ENCODE data around the gene RNF115.
"Not testable (repeated sequence)": the region's sequence is repeated elsewhere in the genome, so short reads cannot be mapped to it uniquely, and the experiment has no call there.

The RNF115 gene

DNA sequence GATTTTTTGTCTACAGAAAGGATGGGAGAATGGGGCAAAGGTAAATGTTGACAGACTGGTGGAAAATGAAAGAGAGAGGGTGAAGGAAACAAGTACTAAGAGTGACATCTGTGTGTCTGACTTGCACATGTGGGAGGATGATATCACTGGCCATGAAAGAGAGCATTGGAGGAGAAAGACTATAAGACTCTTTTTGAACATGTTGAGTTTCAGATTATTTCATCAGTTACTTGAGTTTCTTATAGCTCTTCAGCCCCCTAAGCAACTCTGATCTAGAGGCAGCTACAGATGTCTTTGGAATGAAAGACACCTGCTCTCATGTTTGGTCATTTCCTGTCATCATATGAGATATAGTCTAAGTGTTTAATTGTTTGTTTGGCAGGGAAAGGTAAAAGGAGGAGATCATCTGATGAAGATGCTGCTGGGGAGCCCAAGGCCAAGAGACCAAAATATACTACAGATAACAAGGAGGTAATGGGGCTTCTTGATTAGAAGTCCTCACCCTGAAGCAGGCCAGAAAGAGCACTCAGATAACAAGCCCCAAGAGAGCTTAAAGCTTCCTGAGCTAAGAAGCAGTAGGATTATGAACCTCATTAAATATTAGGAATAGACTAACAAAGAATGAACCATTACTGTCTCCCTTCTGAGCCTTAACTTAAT is 4.6 kb upstream of the RNF115 start:
- no peak for DNase-seq
- peak overlapping the region in 1 of 2 experiments; percentile 19 for H3K27ac ChIP-seq (ENCODE audit: insufficient read depth in 1 of 2, low read depth in 1 of 2, low read length in 2 of 2, poor library complexity in 1 of 2, severe bottlenecking in 2 of 2)
- ChIA-PET CTCF (interaction anchor here (0.6 to 2.4 kb wide), 6 partner anchors 11 to 54 kb away, joined by 3 to 10 read pairs (median 3); no protein-coding TSS in a partner anchor), POLR2A (no interaction called here)
- H3K4me3 ChIP-seq (ENCODE audit: control insufficient read depth in 1 of 7, extremely low read depth in 1 of 7, insufficient read depth in 4 of 7, low read depth in 2 of 7, low read length in 6 of 7): no peak overlapping the region
- H3K4me1 ChIP-seq (ENCODE audit: control extremely low read depth in 1 of 4, control insufficient read depth in 4 of 4, insufficient read depth in 4 of 4, low read length in 3 of 4): peaks cover 0 to 18% (median 6%) of the 10 kb centered on the region in 4 experiments
- no peaks in the 10 kb centered on the region for H3K27me3 ChIP-seq (replicated peaks in 2 of 5; ENCODE audit: control insufficient read depth in 4 of 5, insufficient read depth in 5 of 5, low read length in 4 of 5)
- no peaks in the 10 kb centered on the region for H3K9me3 ChIP-seq (ENCODE audit: control extremely low read depth in 1 of 5, control insufficient read depth in 4 of 5, insufficient read depth in 2 of 5, low read depth in 1 of 5, low read length in 4 of 5)
- peaks cover 24 to 66% (median 52%) of the 10 kb centered on the region in 4 experiments for H3K36me3 ChIP-seq (ENCODE audit: control insufficient read depth in 4 of 4, insufficient read depth in 4 of 4, low read length in 3 of 4)

DNA sequence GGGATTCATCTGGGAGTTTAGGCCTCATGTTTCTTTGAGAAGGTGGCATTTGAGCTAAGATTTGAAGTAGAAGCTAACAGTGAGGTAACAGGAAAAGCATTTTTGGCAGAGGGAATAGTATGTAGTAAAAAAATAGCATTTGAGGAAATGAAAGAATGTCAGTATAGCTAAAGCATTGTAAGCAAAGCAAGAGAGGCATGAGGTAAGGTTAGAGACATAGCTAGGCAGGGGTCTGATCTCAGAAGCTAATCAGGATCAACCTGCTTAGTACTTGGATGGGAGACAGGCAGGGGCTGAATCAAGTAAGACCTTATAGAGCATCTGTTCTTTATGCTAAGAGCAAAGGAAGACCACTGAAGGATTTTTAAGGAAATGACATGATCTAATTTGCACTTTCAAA is 4.1 kb upstream of the RNF115 start:
- DNase-seq: no peak
- H3K27me3 ChIP-seq (replicated peaks in 2 of 5; ENCODE audit: control insufficient read depth in 4 of 5, insufficient read depth in 5 of 5, low read length in 4 of 5): no peaks in the 10 kb centered on the region
- no peaks in the 10 kb centered on the region for H3K9me3 ChIP-seq (ENCODE audit: control extremely low read depth in 1 of 5, control insufficient read depth in 4 of 5, insufficient read depth in 2 of 5, low read depth in 1 of 5, low read length in 4 of 5)
- peaks cover 0 to 18% (median 6%) of the 10 kb centered on the region in 4 experiments for H3K4me1 ChIP-seq (ENCODE audit: control extremely low read depth in 1 of 4, control insufficient read depth in 4 of 4, insufficient read depth in 4 of 4, low read length in 3 of 4)
- H3K36me3 ChIP-seq (ENCODE audit: control insufficient read depth in 4 of 4, insufficient read depth in 4 of 4, low read length in 3 of 4): peaks cover 20 to 61% (median 47%) of the 10 kb centered on the region in 4 experiments
- no peak overlapping the region for H3K4me3 ChIP-seq (ENCODE audit: control insufficient read depth in 1 of 7, extremely low read depth in 1 of 7, insufficient read depth in 4 of 7, low read depth in 2 of 7, low read length in 6 of 7)
- H3K27ac ChIP-seq (ENCODE audit: insufficient read depth in 1 of 2, low read depth in 1 of 2, low read length in 2 of 2, poor library complexity in 1 of 2, severe bottlenecking in 2 of 2): no peak overlapping the region
- POLR2A ChIA-PET: no interaction called here
- CTCF ChIA-PET: interaction anchor here (0.6 to 2.4 kb wide), 7 partner anchors 12 to 53 kb away, joined by 3 to 10 read pairs (median 3); no protein-coding TSS in a partner anchor

DNA sequence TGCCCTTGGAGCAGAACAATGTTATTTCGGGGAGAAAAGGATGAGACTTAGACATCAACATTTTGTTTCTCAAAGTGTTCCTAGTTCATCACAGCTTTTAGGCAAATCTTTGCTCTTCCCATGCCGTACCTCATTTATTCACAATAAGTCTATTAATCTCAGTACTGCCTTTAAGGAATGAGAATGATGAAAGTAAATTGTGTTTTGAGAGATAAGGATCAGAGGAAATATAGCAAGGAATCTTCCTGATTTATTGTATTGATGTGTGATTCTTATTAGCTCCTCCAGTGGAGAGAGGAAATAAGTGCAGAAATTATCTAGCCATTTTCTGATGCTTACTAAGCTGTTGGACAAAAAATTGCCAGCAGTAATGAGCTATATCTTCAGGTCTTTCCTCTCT is 2.1 kb upstream of the RNF115 start:
- no peaks in the 10 kb centered on the region for H3K9me3 ChIP-seq (ENCODE audit: control extremely low read depth in 1 of 5, control insufficient read depth in 4 of 5, insufficient read depth in 2 of 5, low read depth in 1 of 5, low read length in 4 of 5)
- ChIA-PET CTCF (interaction anchor here (0.8 to 2.7 kb wide), 7 partner anchors 13 to 133 kb away, joined by 3 to 17 read pairs (median 6); partner anchors contain the start of gene NUDT17), POLR2A (interaction anchor here (0.6 kb wide), 2 partner anchors 22 to 26 kb away, joined by 3 read pairs; no protein-coding TSS in a partner anchor)
- H3K27ac ChIP-seq (ENCODE audit: insufficient read depth in 1 of 2, low read depth in 1 of 2, low read length in 2 of 2, poor library complexity in 1 of 2, severe bottlenecking in 2 of 2): no peak overlapping the region
- no CpG with 5 or more reads among the region's 2 CpGs for WGBS (ENCODE audit: insufficient coverage)
- DNase-seq: peak in 1 of 3 donors; percentile 18
- peaks cover 19 to 45% (median 36%) of the 10 kb centered on the region in 4 experiments for H3K36me3 ChIP-seq (ENCODE audit: control insufficient read depth in 4 of 4, insufficient read depth in 4 of 4, low read length in 3 of 4)
- no peaks in the 10 kb centered on the region for H3K27me3 ChIP-seq (replicated peaks in 2 of 5; ENCODE audit: control insufficient read depth in 4 of 5, insufficient read depth in 5 of 5, low read length in 4 of 5)
- H3K4me1 ChIP-seq (ENCODE audit: control extremely low read depth in 1 of 4, control insufficient read depth in 4 of 4, insufficient read depth in 4 of 4, low read length in 3 of 4): peaks cover 0 to 20% (median 6%) of the 10 kb centered on the region in 4 experiments
- H3K4me3 ChIP-seq (ENCODE audit: control insufficient read depth in 1 of 7, extremely low read depth in 1 of 7, insufficient read depth in 4 of 7, low read depth in 2 of 7, low read length in 6 of 7): no peak overlapping the region

DNA sequence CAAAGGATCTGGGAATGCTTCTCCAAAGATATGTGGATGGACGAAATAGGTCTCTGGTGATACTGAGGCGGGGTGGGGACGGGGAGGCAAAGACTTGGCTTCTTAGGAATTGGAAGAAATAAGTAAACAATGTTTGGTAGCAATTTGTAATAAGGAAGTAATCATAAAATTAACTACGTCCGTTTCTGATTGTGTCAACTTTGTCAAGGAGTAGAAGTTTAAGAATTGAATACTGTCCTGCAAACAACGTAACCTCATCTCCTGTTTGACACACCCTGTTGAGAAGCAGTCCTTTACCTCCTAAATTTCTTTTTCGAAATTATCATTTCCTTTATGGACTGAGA is 576 bp upstream of the RNF115 start:
- POLR2A ChIA-PET: interaction anchor here (0.9 to 1.4 kb wide), 3 partner anchors 14 to 24 kb away, joined by 3 to 6 read pairs (median 3); partner anchors contain the start of gene NUDT17
- 0% methylated on average over 6 of the region's 7 CpGs for WGBS (ENCODE audit: insufficient coverage)
- CTCF ChIA-PET: interaction anchor here (0.7 to 2.7 kb wide), 5 partner anchors 10 to 22 kb away, joined by 3 to 17 read pairs (median 4); partner anchors contain the start of gene NUDT17

DNA sequence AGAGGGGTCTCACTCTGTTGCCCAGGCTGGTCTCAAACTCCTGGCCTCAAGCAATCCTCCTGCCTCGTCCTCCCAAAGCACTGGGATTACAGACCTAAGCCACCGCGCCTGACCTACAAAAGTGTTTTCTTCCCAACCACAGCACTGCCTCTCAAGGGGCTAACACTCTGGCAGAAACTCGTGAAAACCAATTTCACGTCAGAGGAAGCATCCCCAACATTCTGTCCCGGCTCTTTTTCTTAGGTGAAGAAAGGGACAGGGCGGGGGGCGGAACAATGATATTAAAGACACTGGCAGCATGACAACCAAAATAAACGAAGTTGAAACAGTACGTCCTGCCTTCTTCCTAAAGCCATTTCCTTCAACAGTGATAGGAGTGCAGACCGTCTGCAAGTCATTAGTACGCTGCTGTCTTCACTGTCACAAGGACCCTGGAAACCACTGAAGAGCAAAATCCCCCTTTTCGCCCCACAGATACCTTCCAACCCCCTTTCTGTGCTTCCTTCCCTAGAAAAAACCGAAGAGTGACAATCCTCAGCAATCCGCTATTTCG is 1.0 kb downstream of the RNF115 start:
- H3K4me3 ChIP-seq (ENCODE audit: control insufficient read depth in 1 of 7, extremely low read depth in 1 of 7, insufficient read depth in 4 of 7, low read depth in 2 of 7, low read length in 6 of 7): peak overlapping the region in 1 of 7 experiments; percentile 50
- DNase-seq, POLR2A ChIA-PET: not testable (repeated sequence)

More for the DNA sequence above, 576 bp upstream of the RNF115 start:
- DNase-seq: no peak
- H3K27me3 ChIP-seq (replicated peaks in 2 of 5; ENCODE audit: control insufficient read depth in 4 of 5, insufficient read depth in 5 of 5, low read length in 4 of 5): no peaks in the 10 kb centered on the region
- peaks cover 0 to 20% (median 6%) of the 10 kb centered on the region in 4 experiments for H3K4me1 ChIP-seq (ENCODE audit: control extremely low read depth in 1 of 4, control insufficient read depth in 4 of 4, insufficient read depth in 4 of 4, low read length in 3 of 4)
- peaks cover 19 to 33% (median 27%) of the 10 kb centered on the region in 4 experiments for H3K36me3 ChIP-seq (ENCODE audit: control insufficient read depth in 4 of 4, insufficient read depth in 4 of 4, low read length in 3 of 4)
- no peaks in the 10 kb centered on the region for H3K9me3 ChIP-seq (ENCODE audit: control extremely low read depth in 1 of 5, control insufficient read depth in 4 of 5, insufficient read depth in 2 of 5, low read depth in 1 of 5, low read length in 4 of 5)
- peak overlapping the region; percentile 69 to 98 (median 92) for H3K4me3 ChIP-seq (ENCODE audit: control insufficient read depth in 1 of 7, extremely low read depth in 1 of 7, insufficient read depth in 4 of 7, low read depth in 2 of 7, low read length in 6 of 7)
- H3K27ac ChIP-seq (ENCODE audit: insufficient read depth in 1 of 2, low read depth in 1 of 2, low read length in 2 of 2, poor library complexity in 1 of 2, severe bottlenecking in 2 of 2): peak overlapping the region; percentile 82 to 87

DNA sequence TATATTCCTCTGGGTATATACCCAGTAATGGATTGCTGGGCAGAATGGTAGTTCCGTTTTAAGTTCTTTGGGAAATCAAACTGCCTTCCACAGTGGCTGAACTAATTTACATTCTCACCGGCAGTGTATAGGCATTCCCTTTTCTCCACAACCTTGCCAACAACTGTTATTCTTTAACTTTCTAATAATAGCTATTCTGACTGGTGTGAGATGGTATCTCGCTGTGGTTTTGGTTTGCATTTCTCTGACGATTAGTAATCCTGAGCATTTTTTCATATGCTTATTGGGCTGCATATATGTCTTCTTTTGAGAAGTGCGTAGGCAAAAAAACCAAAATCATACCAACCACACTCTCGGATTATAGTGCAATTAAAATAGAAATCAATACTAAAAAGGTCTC is 5.8 kb downstream of the RNF115 start:
- H3K27ac ChIP-seq (ENCODE audit: insufficient read depth in 1 of 2, low read depth in 1 of 2, low read length in 2 of 2, poor library complexity in 1 of 2, severe bottlenecking in 2 of 2); H3K27me3 ChIP-seq (replicated peaks in 2 of 5; ENCODE audit: control insufficient read depth in 4 of 5, insufficient read depth in 5 of 5, low read length in 4 of 5); POLR2A ChIA-PET; H3K36me3 ChIP-seq (ENCODE audit: control insufficient read depth in 4 of 4, insufficient read depth in 4 of 4, low read length in 3 of 4); H3K9me3 ChIP-seq (ENCODE audit: control extremely low read depth in 1 of 5, control insufficient read depth in 4 of 5, insufficient read depth in 2 of 5, low read depth in 1 of 5, low read length in 4 of 5); H3K4me3 ChIP-seq (ENCODE audit: control insufficient read depth in 1 of 7, extremely low read depth in 1 of 7, insufficient read depth in 4 of 7, low read depth in 2 of 7, low read length in 6 of 7); H3K4me1 ChIP-seq (ENCODE audit: control extremely low read depth in 1 of 4, control insufficient read depth in 4 of 4, insufficient read depth in 4 of 4, low read length in 3 of 4); CTCF ChIA-PET: not testable (repeated sequence)
- WGBS (ENCODE audit: insufficient coverage): no CpG with 5 or more reads among the region's 6 CpGs
- peak in 1 of 3 donors; percentile 31 for DNase-seq

More for the DNA sequence above, 1.0 kb downstream of the RNF115 start:
- peaks cover 0 to 20% (median 6%) of the 10 kb centered on the region in 4 experiments for H3K4me1 ChIP-seq (ENCODE audit: control extremely low read depth in 1 of 4, control insufficient read depth in 4 of 4, insufficient read depth in 4 of 4, low read length in 3 of 4)
- H3K9me3 ChIP-seq (ENCODE audit: control extremely low read depth in 1 of 5, control insufficient read depth in 4 of 5, insufficient read depth in 2 of 5, low read depth in 1 of 5, low read length in 4 of 5); CTCF ChIA-PET; H3K27ac ChIP-seq (ENCODE audit: insufficient read depth in 1 of 2, low read depth in 1 of 2, low read length in 2 of 2, poor library complexity in 1 of 2, severe bottlenecking in 2 of 2); H3K27me3 ChIP-seq (replicated peaks in 2 of 5; ENCODE audit: control insufficient read depth in 4 of 5, insufficient read depth in 5 of 5, low read length in 4 of 5): not testable (repeated sequence)
- H3K36me3 ChIP-seq (ENCODE audit: control insufficient read depth in 4 of 4, insufficient read depth in 4 of 4, low read length in 3 of 4): peaks cover 8 to 17% (median 13%) of the 10 kb centered on the region in 4 experiments
- WGBS (ENCODE audit: insufficient coverage): no CpG with 5 or more reads among the region's 16 CpGs

Measured in common myeloid progenitor, CD34-positive (primary cell).